ENCODE data around the gene KIF19. TPM values are rescaled to one million over a fixed set of nuclear protein-coding genes. Genes with fewer than 3 reads are reported as not detected.

Gene KIF19
- total and polyA plus RNA-seq, 2 of the 8 experiments (the other 6 are each of a cell fraction or from before 2014, with no cell fraction given): 0.52 to 0.77 TPM

DNA sequence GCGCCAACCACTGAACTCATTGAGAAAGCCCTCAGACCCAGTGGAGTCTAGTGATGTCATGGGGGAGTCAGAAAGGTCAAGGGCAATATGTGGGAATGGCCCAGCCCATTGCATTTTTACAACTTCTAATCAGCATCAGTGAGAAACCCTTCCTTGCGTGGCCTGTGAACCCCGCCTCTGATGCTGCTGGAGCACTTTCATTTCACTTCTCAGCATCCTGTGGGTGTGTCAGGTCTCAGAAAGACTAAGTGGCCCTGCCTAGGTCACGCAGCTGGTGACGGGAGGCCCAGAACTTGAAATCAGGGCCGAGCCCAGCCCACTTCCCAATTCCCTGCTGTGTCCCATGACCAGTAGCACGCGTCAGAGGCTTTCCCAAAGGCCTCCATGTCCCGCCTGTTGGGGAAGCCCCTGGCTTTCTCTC lies 45.9 kb upstream of the KIF19 start:
- no peak overlapping the region for H2BK12ac ChIP-seq (ENCODE audit: low read depth, low read length)
- peaks cover 3% of the 10 kb centered on the region; the same call in 1 of the 2 replicates for H3K23me2 ChIP-seq (ENCODE audit: low read depth, low read length)
- H3K14ac ChIP-seq (ENCODE audit: insufficient read length): no peak overlapping the region
- CTCF ChIA-PET (ENCODE audit: partially characterized antibody): interaction anchor here (0.6 to 9.1 kb wide), 2 partner anchors 17 to 678 kb away, joined by 3 to 106 read pairs; no protein-coding TSS in a partner anchor
- no peak overlapping the region for H3K9ac ChIP-seq (replicated peaks in 1 of 4; ENCODE audit: extremely low read depth in 1 of 4, low read depth in 3 of 4, low read length in 3 of 4)
- no peak overlapping the region for H2BK5ac ChIP-seq (ENCODE audit: low read depth, low read length)
- DNase-seq (ENCODE audit: low read depth in 1 of 2, low spot score in 2 of 2): no peak
- peaks cover 0 to 3% (median 2%) of the 10 kb centered on the region in 4 experiments; a peak in 3 of 7 replicates for H3K4me1 ChIP-seq (replicated peaks in 1 of 4; ENCODE audit: control insufficient read depth in 3 of 4, insufficient read depth in 4 of 4, low read length in 3 of 4)
- H3K79me2 ChIP-seq (ENCODE audit: control insufficient read depth in 1 of 2, insufficient read depth in 2 of 2, low read length in 2 of 2): no peaks in the 10 kb centered on the region
- H2BK20ac ChIP-seq (ENCODE audit: low read length): no peak overlapping the region
- H3K4me2 ChIP-seq (ENCODE audit: insufficient read depth in 1 of 2, low read depth in 2 of 2, low read length in 2 of 2): no peak overlapping the region
- H2BK15ac ChIP-seq (ENCODE audit: low read length): no peak overlapping the region
- no peak overlapping the region for H3K4me3 ChIP-seq (ENCODE audit: extremely low read depth in 1 of 4, insufficient read depth in 2 of 4, low read depth in 3 of 4, low read length in 4 of 4)
- H4K8ac ChIP-seq (ENCODE audit: extremely low read depth, insufficient read depth, low read length): no peak overlapping the region
- H3K27me3 ChIP-seq (replicated peaks in 1 of 4; ENCODE audit: control insufficient read depth in 3 of 4, extremely low read depth in 1 of 4, insufficient read depth in 3 of 4, low read length in 3 of 4): peaks cover 0 to 2% (median under 1%) of the 10 kb centered on the region in 4 experiments; a peak in 4 of 7 replicates
- no peak overlapping the region for H3K56ac ChIP-seq (replicated peaks; ENCODE audit: insufficient read length, low read depth, low read length)
- H3K18ac ChIP-seq (ENCODE audit: extremely low read depth, low read length): no peak overlapping the region
- no peaks in the 10 kb centered on the region for H3K36me3 ChIP-seq (ENCODE audit: control insufficient read depth in 2 of 4, insufficient read depth in 4 of 4, low read length in 3 of 4)
- H3K27ac ChIP-seq (ENCODE audit: low read depth, low read length): no peak overlapping the region
- no peak overlapping the region for H2AK5ac ChIP-seq (ENCODE audit: low read depth, low read length)
- H3K79me1 ChIP-seq (ENCODE audit: low read depth, low read length): no peaks in the 10 kb centered on the region
- no peak overlapping the region for H3K4ac ChIP-seq (replicated peaks; ENCODE audit: insufficient read length, low read depth, low read length)
- no peaks in the 10 kb centered on the region for H4K20me1 ChIP-seq (replicated peaks in 1 of 2; ENCODE audit: control insufficient read depth in 1 of 2, insufficient read depth in 2 of 2, low read length in 2 of 2)
- no peak overlapping the region for H2BK120ac ChIP-seq (replicated peaks; ENCODE audit: low read depth, low read length)
- no peak overlapping the region for H4K5ac ChIP-seq (ENCODE audit: insufficient read length, low read depth, low read length)
- no peak overlapping the region for H2AFZ ChIP-seq (ENCODE audit: low read length)
- no peak overlapping the region for H3K23ac ChIP-seq (ENCODE audit: insufficient read length)
- 81% methylated on average over 9 of the region's 9 CpGs; no CpG with 5 or more reads in 1 of the 2 experiments for WGBS, 2 experiments (ENCODE audit: extremely low coverage in 1 of 2, insufficient coverage in 1 of 2, insufficient read length in 1 of 2, insufficient replicate concordance in 2 of 2, low coverage in 1 of 2, low lambda C conversion rate in 2 of 2, missing lambda C conversion rate in 1 of 2)
- POLR2A ChIA-PET (ENCODE audit: partially characterized antibody): no interaction called here
- no peaks in the 10 kb centered on the region for H3K9me3 ChIP-seq (ENCODE audit: insufficient read depth in 2 of 2, low read depth in 1 of 2, low read length in 1 of 2)
- H4K91ac ChIP-seq (replicated peaks; ENCODE audit: insufficient read length, low read length): no peak overlapping the region
- no peak for FAIRE-seq
- TF ChIP-seq TAF7 (optimal IDR thresholded peaks at IDR 0.05; ENCODE audit: borderline replicate concordance, low read depth, low read length) (no peak), RXRA (IDR thresholded peaks at IDR 0.05; ENCODE audit: insufficient read depth, low read depth, low read length) (no peak), TEAD4 (IDR thresholded peaks at IDR 0.05; ENCODE audit: low read depth, low read length) (no peak), SRF (IDR thresholded peaks at IDR 0.05; ENCODE audit: low read depth, low read length) (no peak), SAP30 (IDR thresholded peaks at IDR 0.05; ENCODE audit: insufficient read depth, insufficient replicate concordance, low read length) (no peak), POLR2A (IDR thresholded peaks at IDR 0.05; ENCODE audit: control extremely low read depth in 1 of 2, low read depth in 2 of 2, low read length in 2 of 2) (no peak), BACH1 (IDR thresholded peaks at IDR 0.05; ENCODE audit: low read length) (no peak), JUN (IDR thresholded peaks at IDR 0.05; ENCODE audit: low read depth, low read length) (no peak), HDAC2 (IDR thresholded peaks at IDR 0.05; ENCODE audit: borderline replicate concordance in 1 of 2, low read depth in 2 of 2, low read length in 2 of 2) (no peak), EZH2 (IDR thresholded peaks at IDR 0.05; ENCODE audit: low read depth, low read length, severe bottlenecking) (no peak), CHD1 (IDR thresholded peaks at IDR 0.05; ENCODE audit: low read depth, low read length) (no peak), EGR1 (IDR thresholded peaks at IDR 0.05; ENCODE audit: borderline replicate concordance, low read depth, low read length) (no peak), SIN3A (conservative IDR thresholded peaks at IDR 0.05 in 1 of 2, IDR thresholded peaks at IDR 0.05 in 1 of 2; ENCODE audit: low read depth in 1 of 2, low read length in 2 of 2) (no peak)
- TF ChIP-seq, protein P1, sequence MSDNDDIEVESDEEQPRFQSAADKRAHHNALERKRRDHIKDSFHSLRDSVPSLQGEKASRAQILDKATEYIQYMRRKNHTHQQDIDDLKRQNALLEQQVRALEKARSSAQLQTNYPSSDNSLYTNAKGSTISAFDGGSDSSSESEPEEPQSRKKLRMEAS (IDR thresholded peaks at IDR 0.05): no peak

Measured in H1 (cell line).